Occipital lobe (tissue), 2 donors: ENCODE results near the gene ZBTB5. TPM values are rescaled to one million over a fixed set of nuclear protein-coding genes. Genes with fewer than 3 reads are reported as not detected.
A peak's percentile ranks its signal among the peaks of the same experiment; 100 is the strongest.
"Not testable (repeated sequence)": the region's sequence is repeated elsewhere in the genome, so short reads cannot be mapped to it uniquely, and the experiment has no call there.

ENCODE experiments used
- DNase-seq: peaks from one replicate; lab custom pipeline; 2025; lab: John Stamatoyannopoulos, UW
- total RNA-seq: library from RNA; depleted of rRNA; stranded (reverse); fragments of >200 nt; gene quantifications from one replicate; pipeline ENCODE4 v1.2.3, GENCODE V29; 2014

Gene ZBTB5
- total RNA-seq, 1 donor from 2014 or later: 22.5 TPM

DNA sequence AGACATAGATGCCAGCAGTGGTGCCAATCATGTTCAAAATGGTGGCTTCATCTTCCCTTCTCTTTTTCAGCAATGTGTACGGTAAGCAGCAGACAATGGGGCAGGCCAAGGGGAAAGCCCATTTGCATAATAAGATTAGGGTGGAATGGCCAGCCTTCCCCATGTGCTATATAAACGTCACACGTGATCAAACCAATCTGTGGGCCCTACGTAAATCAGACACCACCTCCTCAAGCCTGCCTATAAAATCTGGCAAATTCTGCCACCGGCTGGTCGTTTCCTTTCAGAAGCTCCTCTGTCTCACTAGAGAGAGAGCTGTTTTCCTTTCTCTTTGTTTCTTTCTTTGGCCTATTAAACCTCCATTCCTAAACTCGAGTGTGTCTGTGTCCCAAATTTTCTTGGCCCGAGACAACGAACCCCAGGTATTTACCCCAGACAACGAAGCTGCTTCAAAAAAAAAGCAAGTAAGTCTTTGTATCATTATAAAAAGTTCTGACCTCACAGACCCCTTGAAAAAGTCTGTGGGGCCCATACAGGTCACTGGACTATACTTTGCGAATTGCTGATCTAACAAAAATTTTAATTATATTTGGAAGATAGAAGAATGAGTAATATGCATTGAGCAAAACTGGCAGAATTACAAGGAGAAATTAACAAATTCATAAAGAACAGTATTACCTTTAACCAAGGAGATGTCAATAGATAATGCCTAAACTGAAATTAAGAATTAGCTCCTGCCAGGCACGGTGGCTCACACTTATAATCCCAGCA, 15.2 kb downstream of the ZBTB5 start:
- peak; percentile 32 for DNase-seq

GRCh38 chr9:37447111-37447510, 18.1 kb downstream of the ZBTB5 start:
- DNase-seq: no peak

GRCh38 chr9:37446401-37446800, 18.8 kb downstream of the ZBTB5 start:
- DNase-seq: no peak

- no peak for DNase-seq
Observed at GRCh38 chr9:37445832-37446231, 19.4 kb downstream of the ZBTB5 start.

DNA sequence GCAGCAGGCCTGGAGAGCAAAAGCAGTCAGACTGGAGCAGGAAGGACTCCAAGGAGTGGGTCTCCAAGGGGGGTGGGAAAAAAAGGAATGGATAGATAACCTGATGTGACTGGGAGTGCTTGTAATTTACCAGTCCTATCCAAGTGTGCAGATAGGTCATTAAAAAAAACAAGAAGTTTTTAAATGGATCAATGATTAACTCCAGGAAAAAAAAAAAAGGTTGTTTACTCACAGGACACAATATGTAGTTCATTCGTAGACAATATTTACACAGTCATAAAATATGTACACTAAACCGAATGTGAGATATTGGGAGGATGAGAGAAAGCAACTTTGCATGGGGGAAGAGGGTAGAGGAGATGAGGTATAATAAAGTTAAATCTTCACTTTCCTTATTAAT, 20.4 kb downstream of the ZBTB5 start:
- no peak for DNase-seq

DNA sequence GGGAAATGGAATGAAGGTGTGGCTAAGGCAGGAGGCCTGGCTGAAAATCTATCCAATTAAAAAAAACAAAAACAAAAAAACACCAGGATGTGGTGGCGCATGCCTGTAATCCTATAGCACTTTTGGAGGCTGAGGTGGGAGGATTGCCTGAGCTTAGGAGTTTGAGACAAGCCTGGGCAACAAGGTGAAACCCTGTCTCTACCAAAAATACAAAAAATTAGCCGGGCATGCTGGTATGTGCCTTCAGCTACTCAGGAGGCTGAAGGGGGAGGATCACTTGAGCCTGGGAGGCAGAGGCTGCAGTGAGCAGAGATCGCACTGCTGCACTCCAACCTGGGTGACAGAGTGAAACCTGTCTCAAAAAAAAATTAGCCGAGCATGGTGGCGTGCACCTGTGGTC, 21.7 kb downstream of the ZBTB5 start:
- DNase-seq: no peak

GRCh38 chr9:37442556-37442955, 22.7 kb downstream of the ZBTB5 start:
- DNase-seq: no peak

DNA sequence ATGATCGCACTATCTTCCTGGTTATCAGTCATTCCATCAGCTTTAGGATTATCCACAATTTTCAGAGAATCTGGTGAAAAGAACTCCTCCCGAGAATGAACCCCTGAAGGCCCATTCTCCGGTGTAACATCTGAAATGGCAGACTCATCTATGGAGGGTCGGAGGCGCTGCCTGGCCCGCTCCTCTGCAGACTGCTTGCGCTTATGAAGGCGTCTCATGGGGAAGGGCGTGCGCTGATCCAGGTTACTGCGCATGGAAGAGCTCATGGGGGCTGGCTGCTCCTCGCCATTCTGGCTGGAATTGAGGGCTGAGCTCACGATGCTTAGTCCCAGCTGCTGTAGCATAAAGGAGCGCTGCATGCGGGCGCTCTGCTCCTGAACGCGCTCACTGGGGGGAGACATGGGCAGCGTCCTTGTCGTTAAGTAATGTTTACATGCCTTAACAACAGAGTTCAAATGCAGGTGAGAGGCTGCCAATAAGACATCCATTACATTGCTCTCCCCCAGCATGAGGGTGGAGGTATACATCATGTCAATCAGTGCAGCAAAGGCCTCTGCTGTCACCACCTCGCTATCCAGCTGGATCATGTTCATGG, 23.4 kb downstream of the ZBTB5 start:
- DNase-seq: no peak

DNA sequence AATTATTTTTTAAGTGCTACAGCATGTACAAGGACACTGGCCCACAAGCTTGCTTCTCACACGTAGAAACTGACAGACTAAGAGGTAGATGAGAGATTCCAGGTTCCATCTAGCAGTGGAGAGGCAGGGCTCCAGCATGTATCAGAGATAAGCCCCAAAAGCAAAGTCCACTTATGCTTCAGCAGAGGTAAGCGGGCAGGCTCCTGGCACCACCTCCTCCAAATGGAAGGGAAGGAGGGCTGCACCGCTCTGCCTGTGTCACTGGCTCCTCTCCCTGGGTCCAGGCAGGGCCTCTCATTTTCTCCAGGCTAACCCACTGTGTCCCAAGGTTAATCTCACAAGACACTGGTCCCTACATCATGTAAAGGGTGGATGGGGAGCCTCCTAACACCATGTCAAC, 26.9 kb downstream of the ZBTB5 start:
- no peak for DNase-seq

DNA sequence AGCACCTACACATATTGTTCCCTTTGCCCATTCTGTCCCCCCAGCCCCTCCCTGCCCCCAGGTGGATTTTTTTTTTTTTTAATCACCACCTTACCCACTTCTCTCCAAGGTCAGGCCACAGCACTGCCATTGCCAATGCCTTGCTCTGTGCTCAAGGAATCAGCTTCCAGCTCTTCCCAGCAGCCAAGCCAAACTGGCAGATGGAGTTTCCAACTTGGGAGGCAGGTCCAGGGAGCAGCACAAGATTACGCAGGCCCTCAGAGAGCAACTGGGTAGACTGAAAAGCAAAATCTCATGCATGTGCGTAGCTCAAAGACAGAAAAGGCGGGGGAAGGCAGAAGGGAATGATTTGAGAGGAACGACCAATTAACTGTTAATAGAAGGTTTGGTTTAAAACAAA, 27.6 kb downstream of the ZBTB5 start:
- no peak for DNase-seq

DNA sequence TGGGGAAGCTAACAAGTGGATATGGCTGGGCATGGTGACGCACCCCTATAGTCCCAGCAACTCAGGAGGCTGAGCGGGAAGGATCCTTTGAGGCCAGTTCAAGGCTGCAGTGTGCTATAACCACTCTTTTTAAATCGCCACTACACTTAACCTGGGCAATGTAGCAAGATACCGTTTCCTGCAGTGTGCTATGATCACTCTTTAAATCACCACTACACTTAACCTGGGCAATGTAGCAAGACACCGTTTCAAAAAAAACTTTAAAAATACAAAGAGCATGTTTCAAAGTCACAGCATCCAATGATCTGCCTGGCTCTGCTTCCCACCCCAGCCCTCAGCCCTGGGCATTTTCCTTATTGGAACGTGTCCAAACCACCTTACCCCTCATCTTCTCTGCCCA, 28.2 kb downstream of the ZBTB5 start:
- no peak for DNase-seq

GRCh38 chr9:37436540-37436939, 28.7 kb downstream of the ZBTB5 start:
- no peak for DNase-seq

- peak; percentile 86 for DNase-seq
Observed at GRCh38 chr9:37433867-37434371, 31.3 kb downstream of the ZBTB5 start.

GRCh38 chr9:37432020-37432419, 33.2 kb downstream of the ZBTB5 start:
- DNase-seq: no peak

- DNase-seq: peak; percentile 45
Observed at GRCh38 chr9:37430841-37431597, 34.2 kb downstream of the ZBTB5 start.

- no peak for DNase-seq
Observed at GRCh38 chr9:37429441-37430285, 35.6 kb downstream of the ZBTB5 start.

DNA sequence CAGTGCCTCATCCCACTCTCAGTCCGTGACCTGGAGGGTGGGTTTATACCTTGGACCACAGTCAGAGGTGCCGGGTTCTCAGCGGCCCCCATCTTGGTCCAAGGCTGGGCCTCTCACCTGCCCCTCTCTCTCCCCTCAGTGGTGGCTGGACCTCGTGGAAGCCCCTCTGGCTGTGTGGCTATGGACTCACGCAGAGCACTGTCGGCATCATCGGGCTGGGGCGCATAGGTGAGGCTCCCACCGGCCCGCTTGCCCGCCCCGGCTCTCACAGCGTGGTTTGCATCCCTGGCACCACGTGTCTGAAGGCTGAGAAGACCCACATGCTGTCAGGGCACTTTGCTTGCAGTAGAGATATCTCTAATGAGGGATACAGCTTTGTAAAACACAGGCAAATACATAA, 36.9 kb downstream of the ZBTB5 start:
- no peak for DNase-seq

DNA sequence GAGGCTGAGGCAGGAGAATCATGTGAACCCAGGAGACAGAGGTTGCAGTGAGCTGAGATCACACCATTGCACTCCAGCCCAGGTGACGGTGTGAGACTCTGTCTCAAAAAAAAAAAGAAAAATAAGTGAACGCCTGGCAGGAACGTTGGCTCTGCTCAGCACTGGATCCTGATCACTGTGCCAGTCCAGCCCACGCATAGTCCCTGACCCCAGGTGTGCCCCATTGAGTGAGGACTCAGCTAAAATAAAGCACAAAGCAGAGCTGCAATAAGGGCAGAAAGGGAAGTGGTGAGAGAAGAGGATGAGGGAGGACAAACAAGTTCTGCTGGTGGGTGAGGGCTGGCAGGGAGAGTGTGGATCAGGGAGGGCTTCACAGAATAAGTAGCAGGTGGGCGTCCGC, 38.4 kb downstream of the ZBTB5 start:
- no peak for DNase-seq

- not testable (repeated sequence) for DNase-seq
Observed at GRCh38 chr9:37426431-37426830, 38.8 kb downstream of the ZBTB5 start.

- DNase-seq: no peak
Observed at GRCh38 chr9:37425298-37425752, 39.9 kb downstream of the ZBTB5 start.

GRCh38 chr9:37424686-37425297, 40.5 kb downstream of the ZBTB5 start:
- DNase-seq: no peak
